ENCODE results near the gene TBC1D16.

The TBC1D16 gene

DNA sequence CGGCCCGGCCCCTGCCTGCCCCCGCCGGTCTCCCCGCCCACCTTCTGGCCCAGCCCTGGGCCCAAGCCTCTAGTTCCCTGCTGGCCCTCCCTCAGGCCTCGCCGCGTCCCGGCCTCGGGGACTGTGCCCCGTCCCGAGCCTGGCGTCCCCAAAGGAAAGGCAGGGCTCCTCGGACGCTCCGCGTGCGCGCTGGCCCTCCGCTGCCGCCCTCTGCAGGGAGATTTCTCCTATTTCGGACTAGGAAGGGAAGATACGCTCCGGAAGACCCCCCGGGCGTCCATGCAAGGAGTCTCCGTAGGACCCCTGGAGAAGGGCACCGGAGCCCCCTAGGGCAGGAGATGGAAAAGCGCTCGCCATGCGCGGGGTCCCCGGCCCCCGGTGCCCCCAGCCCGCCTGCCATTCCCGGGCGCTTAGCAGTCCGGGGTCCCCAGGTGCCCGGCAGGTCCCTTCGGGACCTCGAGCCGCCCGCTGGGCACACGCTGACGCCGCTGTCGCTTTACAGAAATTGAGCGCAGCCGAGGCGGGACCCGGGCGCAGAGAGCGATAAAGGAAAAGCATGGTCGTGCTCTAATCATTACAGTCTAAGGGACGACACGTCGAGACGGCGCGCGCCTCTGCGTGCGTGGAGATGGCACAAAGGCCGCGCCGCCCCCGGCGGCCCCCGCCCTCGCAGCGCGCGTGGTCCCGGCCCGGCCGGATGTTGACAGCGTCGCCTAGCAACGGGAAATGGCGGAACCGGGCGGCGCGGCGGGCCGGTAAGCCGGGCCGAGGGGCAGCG is 454 bp upstream of the TBC1D16 start, which contains the start of gene CCDC40:
TSS of gene CCDC40 (plus strand) at position 706 of the 778 bp plus-strand sequence. CDS start at position 727, 21 bp downstream.
- TF ChIP-seq ZFX (IDR thresholded peaks at IDR 0.05), result peak; percentile 46; the same call in 1 of the 2 replicates
- TF ChIP-seq, protein P1, sequence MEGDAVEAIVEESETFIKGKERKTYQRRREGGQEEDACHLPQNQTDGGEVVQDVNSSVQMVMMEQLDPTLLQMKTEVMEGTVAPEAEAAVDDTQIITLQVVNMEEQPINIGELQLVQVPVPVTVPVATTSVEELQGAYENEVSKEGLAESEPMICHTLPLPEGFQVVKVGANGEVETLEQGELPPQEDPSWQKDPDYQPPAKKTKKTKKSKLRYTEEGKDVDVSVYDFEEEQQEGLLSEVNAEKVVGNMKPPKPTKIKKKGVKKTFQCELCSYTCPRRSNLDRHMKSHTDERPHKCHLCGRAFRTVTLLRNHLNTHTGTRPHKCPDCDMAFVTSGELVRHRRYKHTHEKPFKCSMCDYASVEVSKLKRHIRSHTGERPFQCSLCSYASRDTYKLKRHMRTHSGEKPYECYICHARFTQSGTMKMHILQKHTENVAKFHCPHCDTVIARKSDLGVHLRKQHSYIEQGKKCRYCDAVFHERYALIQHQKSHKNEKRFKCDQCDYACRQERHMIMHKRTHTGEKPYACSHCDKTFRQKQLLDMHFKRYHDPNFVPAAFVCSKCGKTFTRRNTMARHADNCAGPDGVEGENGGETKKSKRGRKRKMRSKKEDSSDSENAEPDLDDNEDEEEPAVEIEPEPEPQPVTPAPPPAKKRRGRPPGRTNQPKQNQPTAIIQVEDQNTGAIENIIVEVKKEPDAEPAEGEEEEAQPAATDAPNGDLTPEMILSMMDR (conservative IDR thresholded peaks at IDR 0.05), result no peak
- H3K27ac ChIP-seq, result peak within 1 kb of the TSS; percentile 89

DNA sequence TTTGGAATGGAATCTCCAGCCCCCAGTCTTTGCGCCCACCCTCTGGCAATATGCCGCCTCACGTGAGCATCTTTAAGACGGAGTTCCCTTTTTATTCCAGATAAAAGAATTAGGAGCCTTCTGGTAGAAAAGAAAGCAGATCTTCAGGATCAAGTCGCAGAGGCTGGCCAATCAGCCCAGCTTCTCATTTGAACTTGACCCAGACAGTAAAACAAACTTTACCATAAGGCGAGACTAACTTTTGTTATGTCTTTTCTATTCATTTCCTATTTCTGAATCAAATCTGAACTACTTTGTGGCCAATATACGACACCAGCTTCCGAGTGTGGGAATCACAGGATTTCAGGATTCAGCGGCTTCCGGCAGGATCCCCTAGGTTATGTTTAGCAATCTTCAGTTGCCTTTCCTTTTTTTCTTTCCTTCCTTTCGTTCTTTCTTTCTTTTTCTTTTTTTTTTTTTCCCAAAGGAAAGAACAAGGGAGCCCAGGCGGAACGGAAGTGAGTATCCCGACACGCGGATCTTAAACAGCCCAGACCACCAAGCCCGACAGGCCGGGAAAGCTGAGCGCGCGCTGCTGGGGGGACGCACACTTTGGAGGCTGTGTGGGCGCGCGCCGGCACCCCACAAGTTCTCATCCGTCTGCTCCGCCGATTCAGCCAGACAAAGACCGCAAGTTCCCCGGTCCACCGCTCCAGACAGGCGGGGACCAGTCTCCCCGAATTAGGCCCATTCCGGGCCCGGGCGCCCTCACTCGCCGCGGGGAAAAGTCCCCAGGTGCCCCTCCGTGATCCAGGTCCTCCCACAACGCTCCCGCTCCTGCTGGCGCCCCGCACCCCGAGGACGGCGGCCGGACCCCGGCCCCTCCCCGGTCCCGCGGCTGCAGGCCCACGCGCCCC is 633 bp downstream of the TBC1D16 start:
- TF ChIP-seq, protein P1 (conservative IDR thresholded peaks at IDR 0.05), result no peak
- peak; percentile 67; the same call in 1 of the 2 replicates for TF ChIP-seq ZFX (IDR thresholded peaks at IDR 0.05)
- peak overlapping the region; percentile 89 for H3K27ac ChIP-seq

DNA sequence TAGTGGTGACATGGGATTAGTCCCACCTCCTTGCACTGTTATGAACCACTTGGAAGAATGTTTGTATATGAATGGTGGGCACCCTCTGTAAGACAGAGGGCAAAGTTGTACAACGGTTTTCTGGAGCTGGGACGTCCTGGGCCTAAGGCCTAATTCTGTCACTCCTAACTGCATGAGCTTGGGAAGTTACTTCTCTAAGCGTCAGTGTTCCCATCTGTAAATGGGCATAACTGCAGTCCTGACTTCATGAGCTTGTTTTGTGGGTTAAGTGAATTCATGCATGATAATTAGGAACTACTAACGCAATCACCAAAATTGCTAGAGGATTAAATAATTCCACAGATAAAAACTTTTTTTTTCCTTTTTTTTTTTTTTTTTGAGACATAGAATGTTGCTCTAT is 1.8 kb downstream of the TBC1D16 start:
- no peak overlapping the region for H3K27ac ChIP-seq
- no peak for TF ChIP-seq ZFX (IDR thresholded peaks at IDR 0.05)
- TF ChIP-seq, protein P1 (conservative IDR thresholded peaks at IDR 0.05), result no peak

DNA sequence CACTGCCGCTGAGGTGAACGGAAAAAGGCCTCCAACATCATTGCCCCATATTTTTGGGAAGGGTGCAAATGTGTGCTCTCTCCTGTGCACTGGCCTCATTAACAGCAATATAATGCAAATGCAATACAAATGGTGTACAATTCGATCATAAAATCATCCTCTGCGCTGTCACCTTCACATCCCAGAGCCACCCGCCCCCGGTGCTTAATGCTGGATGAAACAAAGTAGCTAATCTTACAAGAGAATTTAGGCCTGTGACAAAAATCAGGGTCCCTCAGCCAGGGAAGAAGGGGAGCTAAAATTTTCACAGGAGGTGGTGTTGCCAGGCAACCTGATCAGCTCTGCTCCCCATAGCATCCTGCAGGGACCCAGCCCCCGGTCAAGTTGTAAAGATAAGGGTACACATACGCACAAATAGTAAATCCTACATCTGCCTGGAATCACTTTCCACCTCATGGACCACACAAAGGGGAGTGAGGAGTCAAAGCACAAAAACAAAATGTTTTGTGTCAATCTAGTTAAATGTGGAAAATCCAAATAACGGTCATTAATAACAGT is 3.0 kb downstream of the TBC1D16 start:
- TF ChIP-seq, protein P1 (conservative IDR thresholded peaks at IDR 0.05), result no peak
- no peak for TF ChIP-seq ZFX (IDR thresholded peaks at IDR 0.05)
- H3K27ac ChIP-seq, result no peak overlapping the region

DNA sequence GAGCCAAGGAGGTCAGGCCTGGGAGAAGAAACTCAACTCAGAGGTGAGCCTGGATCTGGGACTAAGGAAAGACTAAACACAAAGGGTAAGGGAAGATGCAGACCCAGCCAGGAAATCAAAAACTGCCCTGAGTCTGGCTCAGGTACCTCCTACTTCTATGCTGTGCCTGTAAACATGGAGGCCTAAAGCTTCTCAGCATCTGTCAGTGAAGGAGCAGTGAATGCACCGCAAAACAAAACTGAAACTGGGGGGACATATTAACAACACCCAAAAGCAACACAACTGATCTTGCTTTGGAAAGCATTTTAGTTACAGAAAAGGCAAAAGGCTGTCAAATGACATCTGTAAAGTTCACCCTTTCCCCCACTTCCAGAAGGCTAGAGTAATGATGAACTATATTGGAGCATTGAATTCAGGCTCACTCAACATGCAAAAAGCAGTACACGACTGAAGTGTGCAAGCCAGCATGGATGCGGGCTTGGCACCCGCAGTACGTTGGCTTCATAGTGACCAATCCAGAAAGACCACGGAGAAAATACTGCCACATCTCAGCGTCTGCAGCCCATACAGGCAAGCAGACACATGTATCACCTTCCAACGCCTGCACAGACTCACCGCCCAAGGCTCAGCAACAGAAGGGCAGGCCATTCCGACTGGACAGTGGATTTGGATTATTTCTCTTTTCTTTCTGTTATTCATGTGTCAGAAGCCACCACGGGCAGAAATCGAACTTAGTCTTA is 3.8 kb downstream of the TBC1D16 start:
- TF ChIP-seq ZFX (IDR thresholded peaks at IDR 0.05), result no peak
- TF ChIP-seq, protein P1 (conservative IDR thresholded peaks at IDR 0.05), result no peak
- peak overlapping the region; percentile 94 for H3K27ac ChIP-seq

DNA sequence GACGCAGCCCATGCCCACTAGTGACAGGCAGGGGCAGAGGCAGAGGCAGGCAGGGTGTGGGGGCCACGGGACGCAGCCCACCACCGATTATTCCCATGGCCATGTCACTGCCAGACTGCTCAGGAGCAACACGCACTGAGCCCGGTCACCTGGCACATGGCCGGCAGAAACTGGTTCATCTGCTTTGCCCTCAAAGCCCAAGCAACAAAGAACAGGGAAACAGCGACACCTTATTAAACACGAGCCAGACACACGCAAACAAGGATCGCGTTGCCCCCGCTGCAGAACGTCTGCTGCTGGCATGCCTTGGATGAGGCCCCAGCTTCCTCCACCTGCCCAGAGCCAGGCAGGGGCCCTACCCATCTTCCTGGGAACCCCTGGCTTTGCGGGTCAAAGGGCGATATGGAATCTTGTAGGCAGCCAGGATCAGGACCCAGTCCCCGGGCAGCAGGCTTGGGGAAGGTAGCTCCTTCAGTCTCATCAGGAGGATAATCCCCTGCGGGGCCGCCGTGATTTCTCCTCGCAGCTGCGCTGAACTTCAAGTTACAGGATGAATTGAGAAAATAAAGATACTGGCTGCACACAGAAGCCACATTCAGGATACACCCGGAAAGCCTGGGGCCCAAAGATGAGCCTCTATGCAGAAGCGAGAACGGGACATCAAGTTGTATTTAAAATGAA is 4.8 kb downstream of the TBC1D16 start:
- H3K27ac ChIP-seq, result peak overlapping the region; percentile 94
- TF ChIP-seq, protein P1 (conservative IDR thresholded peaks at IDR 0.05), result no peak
- no peak for TF ChIP-seq ZFX (IDR thresholded peaks at IDR 0.05)

Measured in C4-2B (cell line).